SIG-M5 treated with dmso at 0.1 percent for 504 hours (cell line): Measurements from ENCODE around the gene ACER3.
"Not testable (repeated sequence)": the region's sequence is repeated elsewhere in the genome, so short reads cannot be mapped to it uniquely, and the experiment has no call there.

Experiments
- DNase-seq: peaks from one replicate; lab custom pipeline; 2025; ENCODE audit not compliant: unreplicated experiment; lab: John Stamatoyannopoulos, UW

ACER3 gene

DNA sequence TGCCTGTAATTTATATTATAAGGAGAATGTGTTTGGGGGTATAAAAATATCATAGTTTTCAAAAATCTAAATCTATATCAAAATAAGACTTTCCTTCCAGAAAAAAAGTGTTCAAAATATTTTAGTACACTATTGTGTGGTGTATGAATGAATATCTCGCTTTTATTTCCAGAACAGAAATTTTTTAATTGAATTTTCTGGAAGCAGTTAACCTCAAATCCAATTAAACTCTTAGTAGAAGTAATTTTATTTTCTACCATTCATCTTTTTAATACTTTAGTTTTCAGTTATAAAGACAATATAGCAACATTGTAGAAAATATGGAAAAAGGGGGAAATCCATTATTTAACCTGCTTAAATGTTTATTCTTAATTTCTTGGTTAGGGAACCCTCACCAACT, 58.7 kb downstream of the ACER3 start:
- no peak for DNase-seq

DNA sequence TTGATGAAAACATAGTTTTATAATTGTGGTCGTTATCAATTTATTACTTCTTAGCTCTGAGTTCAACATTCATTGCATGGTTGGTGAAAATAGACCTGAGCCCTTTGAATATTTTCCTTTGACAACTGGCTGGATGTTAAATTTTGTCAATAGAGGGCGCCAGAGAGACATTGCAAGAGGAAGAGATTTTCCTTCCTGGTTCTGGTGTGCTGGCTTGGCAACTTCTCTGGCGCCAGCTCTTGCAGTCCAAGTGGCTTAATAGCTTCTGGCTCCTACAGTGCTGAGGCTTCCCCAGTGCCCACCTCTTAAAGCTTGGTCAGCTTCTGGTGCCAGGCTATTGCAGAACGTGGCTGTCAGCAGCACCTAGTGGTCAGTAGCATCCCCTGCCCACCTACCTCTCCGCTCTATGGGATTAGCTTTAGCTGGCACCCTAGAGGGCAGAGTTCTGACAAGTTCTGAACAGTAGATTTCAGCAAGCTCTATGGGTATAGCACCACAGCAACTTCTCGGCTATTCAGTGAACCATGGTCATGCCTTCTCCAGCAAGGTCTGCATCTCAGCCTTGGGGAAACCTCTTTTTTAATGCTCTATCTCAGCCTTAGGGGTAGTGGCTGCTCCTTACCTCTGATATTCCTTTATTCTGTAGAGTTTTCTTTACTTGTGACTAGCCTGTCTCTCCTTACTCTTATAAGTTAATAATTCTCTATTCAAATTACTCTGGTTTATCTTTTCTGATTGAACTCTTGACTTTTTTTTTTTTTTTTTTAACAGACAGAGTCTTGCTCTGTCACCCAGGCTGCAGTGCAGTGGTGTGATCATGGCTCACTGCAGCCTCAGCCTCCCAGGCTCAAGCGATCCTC, 59.4 kb downstream of the ACER3 start:
- peak; percentile 88 for DNase-seq

DNA sequence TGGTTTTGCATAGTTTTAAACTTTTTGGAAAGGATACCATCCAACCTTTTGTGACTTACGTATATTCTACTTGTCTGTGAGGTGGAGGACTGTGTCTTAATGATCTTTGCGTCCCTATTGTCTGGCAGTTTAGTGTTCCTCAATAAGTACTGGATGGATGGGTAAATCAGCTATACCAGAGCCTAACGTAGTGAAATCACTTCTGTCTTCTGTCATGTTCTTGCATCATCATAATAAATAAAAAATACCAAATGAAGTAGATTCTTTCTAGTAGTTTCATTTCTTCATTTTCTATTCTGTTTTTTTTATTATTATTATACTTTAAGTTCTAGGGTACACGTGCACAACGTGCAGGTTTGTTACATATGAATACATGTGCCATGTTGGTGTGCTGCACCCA, 66.4 kb downstream of the ACER3 start:
- no peak for DNase-seq

DNA sequence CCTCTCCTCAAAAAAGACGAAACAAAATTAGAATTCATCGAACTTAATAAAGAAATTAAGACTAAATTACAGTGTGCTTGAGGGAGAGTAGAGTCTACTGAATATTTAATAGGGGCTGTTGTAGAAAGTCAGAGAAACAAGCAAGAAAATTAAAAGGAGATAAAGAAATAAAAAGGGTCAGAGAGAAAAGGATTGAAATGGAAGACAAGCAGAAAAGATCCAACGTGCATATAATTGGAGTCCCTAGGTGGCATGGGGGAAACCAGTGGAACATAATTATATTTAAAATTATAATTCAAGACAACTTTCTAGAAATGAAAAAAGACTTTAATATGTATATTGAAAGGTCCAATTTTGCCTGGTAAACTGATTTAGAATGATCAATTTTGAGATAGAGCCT, 74.3 kb downstream of the ACER3 start:
- DNase-seq, result no peak

DNA sequence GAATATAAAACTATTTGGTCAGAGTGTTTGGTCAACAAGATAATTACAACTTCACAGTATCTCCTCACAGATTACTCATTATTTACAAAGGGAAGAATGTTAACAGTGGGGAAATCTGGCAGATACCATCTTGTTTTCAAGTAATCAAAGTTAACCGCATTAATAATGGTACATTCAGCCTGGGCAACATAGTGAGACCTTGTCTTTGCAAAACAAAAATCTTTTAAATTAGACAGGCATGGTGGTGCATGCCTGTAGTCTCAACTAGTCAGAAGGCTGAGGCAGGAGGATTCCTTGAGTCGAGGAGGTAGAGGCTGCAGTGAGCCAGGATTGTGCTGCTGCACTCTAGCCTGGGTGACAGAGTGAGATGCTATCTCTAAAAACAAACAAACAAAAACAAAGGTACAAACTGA, 78.5 kb downstream of the ACER3 start:
- no peak for DNase-seq

DNA sequence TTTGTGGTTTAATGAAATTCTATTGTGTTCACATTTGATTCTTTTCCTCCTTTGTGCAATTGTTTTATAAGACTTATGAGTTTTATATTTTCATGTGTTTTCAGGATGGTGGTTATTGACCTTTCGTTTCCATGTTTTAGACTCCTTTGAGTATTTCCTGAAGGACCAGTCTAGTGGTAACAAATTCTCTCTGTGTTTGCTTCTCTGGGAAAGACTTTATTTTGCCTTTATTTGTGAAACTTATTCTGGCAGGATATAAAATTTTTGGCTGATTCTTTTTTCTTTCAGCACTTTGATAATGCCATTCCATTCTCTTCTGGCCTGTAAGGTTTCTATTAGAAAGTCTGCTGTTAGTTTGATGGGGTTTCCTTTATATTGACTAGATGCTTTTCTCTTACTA, 83.5 kb downstream of the ACER3 start:
- no peak for DNase-seq

DNA sequence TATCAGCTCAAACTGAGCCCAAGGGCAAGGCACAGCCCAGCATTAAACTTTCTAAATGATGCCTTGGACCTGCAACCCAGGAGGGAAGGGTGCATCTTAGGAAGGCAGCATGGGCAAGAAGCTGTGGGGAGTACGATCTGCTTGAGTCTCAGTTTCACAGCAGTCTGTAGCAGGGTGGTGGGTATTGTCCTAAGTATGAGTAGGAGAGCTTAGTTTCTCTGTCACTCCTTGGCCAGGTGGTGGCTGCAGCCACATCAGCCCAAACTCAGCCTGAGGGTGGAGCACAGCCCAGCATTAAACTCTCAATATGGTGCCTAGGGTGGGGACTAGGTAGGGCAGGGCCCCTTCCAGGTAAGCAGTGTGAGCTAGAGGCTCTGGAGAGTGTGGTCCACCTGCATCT, 85.5 kb downstream of the ACER3 start:
- DNase-seq, result no peak

DNA sequence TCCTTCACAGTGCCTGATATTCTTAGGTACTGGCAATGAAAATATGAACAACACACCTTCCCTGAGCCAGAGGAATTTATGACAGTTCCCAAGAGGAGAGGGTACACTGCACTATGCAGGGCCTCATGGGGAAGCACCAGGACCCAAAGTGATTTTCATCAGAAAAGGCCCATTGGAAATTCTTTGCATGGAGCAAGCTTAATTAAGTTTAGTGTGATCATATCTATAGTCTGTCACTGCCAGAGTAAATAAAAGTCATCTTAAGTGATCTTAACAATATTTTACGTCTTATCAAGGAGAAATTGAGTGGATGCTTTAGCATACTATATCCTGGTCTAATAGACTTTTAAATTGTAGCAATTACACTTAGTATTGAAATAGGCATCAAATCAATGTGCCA, 86.5 kb downstream of the ACER3 start:
- no peak for DNase-seq

DNA sequence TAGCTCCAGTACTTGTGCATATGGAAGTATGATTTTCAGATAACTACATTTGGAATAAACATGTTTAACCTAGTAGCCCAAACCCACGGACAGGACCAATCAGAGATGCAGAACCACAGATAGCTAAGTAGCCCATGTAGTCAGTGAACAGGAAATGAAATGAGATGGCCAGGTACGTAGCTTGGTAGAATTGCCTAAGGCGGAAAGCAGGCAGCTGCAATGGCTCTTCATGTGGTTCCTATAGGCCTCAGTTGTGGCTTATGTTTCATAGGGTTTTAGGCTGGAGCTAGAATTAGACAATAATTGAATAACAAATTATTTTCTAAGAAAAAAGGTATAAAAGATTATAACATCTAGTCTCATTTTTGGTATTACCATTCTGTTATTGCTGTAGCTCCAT, 87.1 kb downstream of the ACER3 start:
- DNase-seq, result no peak

DNA sequence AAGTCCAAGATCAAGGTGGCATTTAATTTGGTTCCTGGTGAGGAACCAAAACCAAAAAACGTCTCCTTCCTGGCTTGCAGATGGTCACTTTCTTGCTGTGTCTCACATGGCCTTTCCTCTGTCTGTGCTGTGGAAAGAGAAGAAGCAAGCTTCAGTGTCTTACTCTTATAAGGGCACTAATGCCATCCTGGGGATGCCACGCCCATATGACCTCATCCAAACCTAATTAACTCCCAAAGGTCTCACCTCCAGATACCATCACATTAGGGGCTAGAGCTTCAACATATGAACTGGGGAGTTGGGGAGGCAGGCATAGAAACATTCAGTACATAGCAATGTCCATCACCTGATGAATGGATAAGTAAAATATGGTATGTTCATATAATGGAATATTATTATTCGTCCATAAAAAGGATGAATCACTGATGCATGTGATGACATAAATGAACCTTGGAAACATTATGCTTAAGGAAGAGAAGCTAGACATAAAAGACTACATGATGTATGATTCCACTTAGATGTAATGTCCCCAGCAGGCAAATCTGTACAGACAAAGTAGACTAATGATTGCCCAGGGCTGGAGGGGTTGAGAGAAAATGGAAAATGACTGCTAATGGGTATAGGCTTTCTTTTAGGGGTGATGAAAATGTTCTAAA, 94.9 kb downstream of the ACER3 start:
- DNase-seq, result no peak

DNA sequence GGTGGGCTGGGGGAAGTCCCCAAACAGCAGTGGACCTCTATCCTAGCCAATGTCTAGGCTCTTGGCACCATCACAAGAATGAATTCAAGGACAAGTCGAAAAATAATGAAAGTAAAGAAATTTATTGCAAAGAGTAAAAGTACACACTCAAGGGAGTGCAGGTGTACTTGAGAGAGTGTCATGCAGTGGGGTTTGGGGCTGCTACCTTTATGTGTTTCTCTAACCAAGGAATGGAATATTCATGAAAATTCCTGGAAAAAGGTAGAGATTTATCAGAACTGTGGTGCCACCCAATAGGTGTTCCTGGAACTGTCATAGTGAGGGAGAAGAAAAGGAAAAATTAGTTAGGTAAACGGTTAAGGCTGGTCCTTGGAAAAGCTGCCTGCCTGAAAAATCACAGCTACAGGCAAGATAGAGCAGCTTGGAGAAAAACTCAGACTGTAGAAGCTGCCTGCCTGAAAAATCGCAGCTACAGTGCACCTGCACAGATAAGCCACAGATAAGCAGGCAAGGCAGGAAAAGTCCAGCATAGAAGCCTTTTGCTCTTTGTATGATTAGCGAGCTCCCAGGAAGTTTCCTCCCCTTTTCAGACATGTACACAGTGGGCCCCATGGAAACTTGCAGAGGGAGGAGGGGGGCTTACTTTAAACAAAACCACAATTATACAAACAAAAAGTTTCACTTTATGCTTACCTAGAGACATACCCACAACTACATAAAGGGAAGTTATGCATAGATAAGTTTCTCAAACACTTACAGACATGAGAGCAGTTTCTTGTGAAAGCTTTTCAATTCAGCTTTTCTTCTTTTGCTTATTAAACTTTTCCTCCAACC, 102.1 kb downstream of the ACER3 start:
- peak; percentile 6 for DNase-seq

DNA sequence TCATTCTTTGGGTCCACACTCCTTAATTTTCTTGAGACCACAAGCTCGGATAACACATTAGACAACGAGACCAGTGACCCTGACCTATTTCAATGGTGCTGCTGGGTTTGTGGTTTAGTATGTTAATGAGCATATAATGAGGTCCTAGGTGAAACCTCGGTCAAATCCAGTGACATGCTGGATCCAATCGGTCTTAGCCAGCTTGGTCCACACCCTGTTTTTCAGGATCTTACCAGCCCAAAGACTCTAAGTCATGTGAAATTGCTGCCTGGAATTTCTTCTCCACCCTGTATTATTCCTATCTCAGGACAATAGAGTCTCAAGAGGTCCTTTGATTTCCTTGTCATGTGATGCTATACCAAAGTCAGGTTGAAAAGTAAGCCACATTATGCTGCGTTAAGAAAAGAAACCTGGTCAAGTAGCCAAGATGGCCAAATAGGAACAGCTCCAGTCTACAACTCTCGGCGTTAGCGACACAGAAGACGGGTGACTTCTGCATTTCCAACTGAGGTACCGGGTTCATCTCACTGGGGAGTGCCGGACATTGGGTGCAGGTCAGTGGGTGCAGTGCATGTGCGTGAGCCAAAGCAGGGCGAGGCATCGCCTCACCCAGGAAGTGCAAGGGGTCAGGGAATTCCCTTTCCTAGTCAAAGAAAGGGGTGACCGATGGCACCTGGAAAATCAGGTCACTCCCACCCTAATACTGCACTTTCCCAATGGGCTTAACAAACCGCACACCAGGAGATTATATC, 102.9 kb downstream of the ACER3 start:
- not testable (repeated sequence) for DNase-seq

DNA sequence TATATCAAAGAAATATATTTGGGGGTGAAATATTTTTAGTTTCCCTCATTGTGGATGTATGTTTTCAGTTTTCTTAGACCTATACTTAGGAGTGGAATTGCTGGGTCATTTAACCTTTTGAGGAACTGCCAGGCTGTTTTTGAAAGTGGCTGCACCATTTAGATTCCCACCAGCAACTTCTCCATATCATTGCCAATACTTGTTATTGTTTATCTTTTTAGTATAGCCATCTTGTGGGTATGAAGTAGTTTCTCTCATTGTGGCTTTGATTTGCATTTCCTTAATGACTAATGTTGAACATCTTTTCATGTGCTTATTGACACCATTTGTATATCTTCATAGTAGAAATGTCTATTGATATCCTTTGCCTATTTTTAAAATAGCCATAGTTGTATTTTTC, 111.3 kb downstream of the ACER3 start:
- no peak for DNase-seq

DNA sequence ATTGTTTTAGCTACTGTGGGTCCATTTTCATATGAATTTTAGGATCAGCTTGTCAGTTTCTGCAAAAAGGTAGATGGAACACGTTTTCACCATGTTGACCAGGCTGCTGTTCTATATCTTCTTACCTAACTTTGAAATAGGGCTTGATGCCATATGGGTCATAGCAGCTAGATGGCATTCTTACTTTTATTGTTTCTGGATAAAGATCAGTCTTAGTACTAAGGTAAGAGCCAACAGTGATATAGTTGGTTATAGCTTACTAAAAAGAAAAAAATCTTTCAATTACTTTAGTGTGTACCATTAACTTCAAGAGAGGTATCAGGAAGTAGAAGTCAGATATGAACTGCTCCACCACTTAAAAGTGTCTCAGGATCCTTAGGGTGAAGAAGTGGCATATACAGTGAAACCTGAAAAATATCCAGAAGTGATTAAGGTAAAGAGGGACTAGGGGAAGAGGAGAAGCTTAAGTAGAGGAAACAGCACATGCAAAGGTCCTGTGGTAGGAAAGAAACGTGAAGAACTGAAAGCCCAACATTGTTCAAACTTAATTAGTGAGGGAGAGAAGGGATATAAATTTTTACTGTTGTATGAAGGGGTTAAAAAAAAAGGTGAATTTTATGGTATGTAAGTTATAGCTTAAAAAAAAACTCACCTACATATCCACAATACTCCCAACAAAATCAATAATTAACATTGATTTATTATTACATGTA, 113.6 kb downstream of the ACER3 start:
- DNase-seq, result no peak

DNA sequence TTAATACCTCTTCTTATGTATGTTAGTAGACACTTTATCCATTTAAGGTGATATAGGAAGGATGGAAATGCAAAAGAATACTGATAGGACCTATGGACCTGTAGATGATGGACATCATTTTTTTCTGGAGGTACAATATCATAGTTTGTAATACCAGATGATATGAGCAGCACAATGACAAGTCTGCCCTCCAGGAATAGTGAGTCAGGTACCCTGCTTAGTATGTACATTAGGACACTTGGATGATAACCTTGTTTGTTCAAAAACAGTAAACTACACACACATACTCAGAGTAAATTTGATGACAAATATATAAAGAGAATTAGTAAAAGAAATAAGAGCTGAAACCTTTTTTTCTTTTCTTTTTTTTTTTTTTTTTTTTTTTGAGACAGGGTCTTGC, 114.8 kb downstream of the ACER3 start:
- DNase-seq, result no peak

DNA sequence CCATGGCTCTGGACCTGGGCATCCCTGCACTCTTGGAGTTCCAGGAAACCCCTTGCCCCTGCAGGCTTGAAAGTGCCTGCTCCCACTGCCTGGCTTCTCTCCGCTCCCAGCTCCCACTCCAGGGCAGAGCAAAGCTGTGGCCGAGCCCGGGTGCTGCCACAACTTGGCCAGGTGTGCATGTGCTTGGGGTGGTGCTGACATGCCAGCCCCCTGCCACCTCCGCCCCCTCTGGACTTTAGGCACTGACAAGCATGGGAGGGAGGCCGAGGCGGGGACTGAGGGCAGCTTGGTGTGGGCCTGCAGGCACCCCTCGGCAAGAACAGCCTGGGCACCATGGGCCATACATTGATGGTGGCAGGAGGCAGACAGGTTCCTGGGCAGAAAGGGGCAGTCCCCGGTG, 117.1 kb downstream of the ACER3 start:
- DNase-seq, result no peak

DNA sequence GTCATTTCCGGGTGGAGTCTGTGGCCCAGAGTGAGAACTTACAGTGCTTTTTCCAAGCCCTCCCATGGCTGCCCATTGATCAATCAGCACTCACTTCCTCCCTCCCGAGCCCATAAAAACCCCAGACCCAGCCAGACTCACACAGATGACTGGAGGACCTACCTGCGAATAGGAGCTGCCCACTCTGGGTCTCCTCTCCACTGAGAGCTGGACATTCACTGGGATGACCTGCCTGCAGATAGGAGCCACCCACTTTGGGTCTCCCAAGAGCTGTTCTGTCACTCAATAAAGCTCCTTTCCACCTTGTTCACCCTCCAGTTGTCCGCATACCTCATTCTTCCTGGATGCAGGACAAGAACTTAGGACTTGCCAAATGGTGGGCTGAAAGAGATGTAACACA, 117.5 kb downstream of the ACER3 start:
- no peak for DNase-seq

DNA sequence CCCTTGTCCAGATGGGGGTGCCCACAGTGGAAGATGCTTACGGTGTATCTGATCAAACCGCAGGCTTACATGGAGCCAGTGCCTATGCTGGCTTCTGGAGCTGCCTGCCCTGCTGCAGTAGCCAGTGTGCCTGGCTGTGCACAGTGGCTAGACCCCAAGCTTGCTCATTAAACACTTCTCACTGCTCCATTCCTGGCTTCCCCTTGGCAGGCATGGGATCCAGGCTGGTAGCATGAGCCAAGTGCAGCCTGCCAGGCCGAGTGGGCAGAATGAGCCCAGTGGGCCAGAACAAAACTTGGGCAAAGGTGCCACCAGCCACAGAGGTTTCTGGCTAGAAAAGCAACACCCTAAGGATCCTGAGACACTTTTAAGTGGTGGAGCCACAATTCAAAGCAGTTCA, 118.1 kb downstream of the ACER3 start:
- DNase-seq, result no peak

DNA sequence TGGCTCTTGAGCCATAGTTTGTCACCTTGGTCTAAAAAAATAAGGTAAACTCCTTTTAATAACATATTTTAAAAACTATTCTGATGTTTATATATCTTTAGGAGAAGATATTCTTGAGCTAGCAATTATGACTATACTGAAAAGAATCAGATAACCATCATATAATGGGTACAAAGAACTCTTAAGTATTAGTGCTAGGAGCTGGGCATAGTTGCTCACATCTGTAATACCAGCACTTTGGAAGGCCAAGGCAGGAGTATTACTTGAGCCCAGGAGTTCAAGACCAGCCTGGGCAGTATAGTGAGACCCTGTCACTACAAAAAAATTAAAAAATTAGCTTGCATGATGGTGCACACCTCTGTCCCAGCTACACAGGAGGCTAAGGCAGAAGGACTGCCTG, 119.5 kb downstream of the ACER3 start:
- DNase-seq, result no peak

DNA sequence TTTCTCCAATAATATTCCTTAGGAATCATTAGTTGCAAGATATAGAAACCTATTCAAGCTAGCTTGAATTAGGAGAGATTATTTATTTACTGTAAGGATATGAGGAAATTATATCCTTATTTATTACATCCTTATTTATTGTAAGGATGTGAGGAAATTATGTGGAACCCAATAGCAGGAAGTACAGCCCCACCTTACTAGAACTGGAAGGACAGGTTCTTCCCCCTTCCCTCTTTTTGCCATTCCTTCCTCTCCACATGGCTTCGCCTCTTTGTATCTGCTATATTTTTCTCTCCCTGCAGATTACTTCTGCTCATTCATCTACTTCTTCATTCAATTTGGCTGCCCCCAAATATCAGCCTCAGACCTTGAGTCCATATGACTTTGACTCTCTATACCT, 124.0 kb downstream of the ACER3 start:
- no peak for DNase-seq
